GM18507 (cell line): ENCODE data around the gene RAMACL.
"Not testable (repeated sequence)": the region's sequence is repeated elsewhere in the genome, so short reads cannot be mapped to it uniquely, and the experiment has no call there.

Experiments used
- DNase-seq: peaks from one replicate; pipeline ENCODE4 v3.0.0; 2011; ENCODE audit warnings: low read depth; ENCODE audit not compliant: insufficient read length; ENCODE audit errors: extremely low spot score
- FAIRE-seq: peaks from 2 replicates; lab custom pipeline; 2011; peaks lifted over from hg19 to GRCh38; lab: Jason Lieb, UNC

Gene RAMACL

DNA sequence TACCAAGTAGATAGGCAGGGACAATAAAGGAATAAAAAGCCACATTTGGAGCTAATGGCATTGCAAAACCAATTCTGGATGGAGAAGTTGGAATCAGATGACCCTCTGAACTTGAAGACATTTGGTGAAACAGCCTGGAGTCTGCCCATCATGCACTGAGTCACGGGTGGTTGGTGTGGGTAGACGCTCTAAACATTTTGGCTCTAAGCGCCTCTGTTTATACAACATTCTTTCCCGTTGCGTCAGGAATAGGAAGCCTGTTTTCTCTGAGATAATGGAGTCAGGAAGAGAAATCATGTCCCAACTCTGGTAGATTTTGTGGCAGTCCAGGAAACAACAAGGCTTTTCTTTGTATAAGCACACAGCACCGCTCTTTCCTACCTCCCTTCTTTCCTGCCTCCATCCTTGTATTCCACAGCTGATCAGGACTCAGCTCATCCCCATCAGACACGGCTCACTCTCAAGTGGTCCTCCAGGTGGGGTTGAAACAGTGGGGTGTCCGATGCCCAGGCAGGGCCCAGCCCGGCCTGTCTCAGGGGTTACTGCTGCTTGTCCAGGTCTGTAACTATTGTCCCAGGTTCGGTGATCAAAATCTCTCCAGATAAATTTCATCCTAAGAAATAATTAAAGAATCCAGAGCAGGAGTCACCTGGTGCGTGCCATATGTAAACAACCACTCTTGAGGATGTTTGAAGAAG is 12.1 kb upstream of the RAMACL start:
- no peak for DNase-seq

DNA sequence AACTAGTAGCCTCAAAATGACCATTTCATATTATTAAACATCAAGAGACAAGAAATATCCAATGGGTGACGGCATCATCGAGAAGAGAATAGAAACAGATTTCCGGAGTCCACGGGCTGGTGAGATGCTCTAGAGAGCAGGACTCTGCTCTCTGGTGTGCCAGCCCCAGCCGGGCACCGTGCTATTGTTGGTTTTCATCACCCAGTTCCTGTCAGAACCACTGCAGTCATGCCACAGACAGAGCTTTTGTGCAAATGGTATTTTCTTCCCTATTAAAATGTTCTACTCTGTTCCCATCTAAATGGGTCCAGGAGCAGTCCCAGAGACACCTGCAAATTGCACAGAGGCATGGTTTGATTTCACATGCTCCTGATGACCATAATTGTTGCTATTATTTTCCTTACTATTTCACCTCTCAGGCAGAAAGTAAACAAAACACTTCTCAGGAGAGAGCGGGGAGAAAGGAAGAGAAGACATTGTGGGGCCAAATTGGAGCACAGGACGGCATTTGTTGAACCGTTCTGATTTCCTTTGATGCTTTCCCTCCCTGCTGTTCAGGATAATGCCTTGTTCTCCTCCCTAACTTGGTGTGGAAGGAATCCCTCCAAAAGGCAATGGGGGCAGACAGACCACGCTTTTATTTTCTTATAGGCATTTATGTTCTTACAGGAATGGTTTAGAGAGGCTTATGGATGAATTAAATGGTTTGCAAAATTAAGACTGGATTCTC is 11.4 kb upstream of the RAMACL start:
- FAIRE-seq (no peak), DNase-seq (no peak)

More for the DNA sequence above, 12.1 kb upstream of the RAMACL start:
- no peak for FAIRE-seq

DNA sequence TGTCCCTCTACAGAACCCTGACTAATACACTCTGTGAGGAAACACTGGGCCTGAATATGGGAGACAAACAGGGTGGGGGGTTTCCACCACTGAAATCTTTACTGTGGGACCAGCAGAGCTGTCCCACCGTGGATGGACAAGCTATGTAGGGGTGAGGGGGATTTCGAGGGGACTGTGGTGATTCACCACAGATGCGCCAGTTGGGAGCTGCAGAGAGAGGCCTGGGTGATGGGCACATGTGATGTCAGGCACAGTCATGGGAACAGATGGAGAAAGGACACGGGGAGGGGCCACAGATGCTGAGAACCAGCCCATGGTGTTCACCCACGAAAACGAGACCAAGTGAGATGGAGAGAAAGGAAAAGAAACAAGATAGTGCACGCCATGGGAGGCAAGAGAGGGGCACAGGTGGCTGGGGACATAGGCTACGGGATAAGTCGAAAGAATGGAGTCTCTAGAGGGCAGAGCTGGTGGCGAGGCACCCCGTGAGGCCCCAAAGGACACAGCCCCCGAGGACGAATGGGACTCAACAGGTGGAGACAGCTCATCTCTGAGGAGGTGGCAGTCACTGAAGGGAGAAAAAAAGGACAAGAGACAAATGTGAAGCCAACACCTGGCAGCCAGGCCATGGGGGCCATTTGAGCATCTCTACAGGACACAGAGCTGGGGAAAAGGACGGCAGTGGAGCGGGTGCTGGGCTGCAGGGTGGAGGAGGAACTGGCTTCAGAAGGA is 10.5 kb upstream of the RAMACL start:
- no peak for DNase-seq
- no peak for FAIRE-seq

DNA sequence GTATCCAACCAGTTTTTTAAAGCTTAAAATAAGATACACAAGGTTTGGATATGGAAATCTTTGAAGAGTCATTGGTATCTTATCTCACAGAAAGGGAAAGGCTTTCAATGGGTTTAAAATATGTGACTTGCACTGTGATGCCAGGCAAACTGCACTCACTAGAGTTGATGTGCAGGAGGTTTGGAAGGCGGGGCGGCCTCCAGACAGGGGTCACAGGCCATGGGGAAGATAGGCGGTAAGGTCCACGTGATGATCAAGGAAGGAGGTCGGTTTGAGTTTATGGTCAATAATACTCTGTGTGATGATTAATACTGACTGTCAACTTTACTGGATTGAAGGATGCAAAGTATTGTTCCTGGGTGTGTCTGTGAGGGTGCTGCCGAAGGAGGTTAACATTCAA is 9.5 kb upstream of the RAMACL start:
- FAIRE-seq: no peak
- DNase-seq: no peak

DNA sequence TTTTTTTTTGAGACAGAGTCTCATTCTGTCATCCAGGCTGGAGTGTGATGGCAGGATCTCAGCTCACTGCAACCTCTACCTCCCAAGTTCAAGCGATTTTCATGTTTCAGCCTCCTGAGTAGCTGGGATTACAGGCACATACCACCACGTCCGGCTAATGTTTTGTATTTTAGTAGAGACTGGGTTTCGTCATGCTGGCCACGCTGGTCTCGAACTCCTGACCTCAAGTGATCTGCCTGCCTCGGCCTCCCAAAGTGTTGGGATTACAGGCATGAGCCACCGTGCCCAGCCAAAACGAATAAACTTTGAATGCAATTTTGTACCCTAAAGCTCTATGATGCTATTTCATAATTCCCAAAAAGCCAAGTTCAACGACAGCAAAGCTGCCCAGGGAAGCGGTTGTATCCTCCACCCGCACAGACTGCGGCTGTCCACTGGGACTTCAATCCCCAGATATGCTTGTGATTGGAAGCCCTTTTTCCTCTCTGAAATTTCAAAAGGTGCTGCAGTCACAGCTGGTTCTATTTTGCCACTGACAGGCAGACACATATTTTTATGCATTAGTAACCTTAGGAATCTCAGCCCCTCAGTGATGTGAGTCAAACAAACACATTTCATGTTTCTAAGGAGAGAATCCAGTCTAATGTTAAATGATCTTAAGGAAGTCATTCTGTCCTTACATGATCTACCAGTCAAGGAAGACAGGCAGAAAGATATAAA is 8.7 kb upstream of the RAMACL start:
- DNase-seq (no peak), FAIRE-seq (no peak)

DNA sequence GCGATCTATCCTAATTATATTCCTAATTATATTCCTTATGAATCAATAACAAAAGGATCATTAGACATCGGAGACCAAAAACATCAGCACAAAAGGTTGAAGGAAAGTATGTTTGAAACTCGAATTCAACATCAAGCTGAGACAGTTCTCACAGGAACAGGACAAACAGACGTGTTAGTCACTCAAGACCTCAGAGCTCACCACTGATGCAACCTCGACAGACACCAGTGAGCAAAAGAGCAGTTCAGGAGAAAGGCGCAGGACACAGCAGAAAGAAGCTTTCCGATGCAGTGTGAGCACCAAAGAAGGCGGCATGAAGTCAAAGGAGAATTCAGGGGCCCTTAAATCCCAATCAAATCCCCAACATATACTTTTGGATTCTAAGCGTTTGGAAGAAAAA is 6.3 kb upstream of the RAMACL start:
- no peak for FAIRE-seq
- no peak for DNase-seq

DNA sequence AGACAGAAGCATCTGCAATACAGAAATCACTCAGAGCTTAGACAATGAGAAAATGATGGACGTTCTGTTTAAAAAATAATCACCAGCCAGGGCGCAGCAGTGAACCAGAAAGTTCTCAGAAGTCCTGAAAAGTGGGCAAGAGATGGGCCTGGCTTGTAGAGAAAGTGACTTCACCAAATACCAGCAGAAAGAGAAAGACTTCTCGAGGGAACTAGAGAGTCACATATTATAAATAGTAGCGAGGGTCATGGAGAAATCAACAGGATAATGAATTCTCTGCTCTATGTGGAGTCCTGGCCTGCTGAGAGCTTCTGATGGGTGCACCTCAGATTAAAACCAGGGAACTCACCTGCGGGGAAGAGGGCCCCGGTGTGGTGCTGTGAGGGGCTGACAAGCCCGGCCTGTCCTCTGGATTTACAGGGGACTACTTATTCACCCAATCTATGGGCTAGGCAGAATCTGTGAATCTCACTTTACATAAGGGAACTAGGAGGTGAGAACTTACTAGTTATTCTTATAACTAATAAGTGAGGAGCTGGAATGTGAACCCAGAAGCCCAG is 5.6 kb upstream of the RAMACL start:
- no peak for DNase-seq
- no peak for FAIRE-seq

DNA sequence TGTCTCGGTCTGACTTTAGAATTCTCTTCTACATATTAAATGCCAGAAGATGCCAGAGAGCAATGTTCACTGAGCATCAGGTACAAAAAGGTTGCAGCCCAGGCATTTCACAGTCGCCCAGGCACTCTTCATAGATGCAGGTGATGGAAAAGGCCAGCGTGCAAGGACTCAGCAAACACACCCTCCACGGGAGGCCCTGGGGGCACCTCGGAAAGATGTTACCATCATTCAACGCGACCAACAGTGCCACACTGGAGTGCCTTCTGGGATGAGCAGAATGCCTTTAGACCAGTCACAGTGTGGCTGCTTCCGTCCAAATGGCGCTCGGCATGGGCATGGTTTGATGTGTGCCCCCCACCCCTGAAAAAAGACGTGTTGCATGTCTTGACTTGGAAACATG is 4.5 kb upstream of the RAMACL start:
- no peak for DNase-seq
- FAIRE-seq: no peak

DNA sequence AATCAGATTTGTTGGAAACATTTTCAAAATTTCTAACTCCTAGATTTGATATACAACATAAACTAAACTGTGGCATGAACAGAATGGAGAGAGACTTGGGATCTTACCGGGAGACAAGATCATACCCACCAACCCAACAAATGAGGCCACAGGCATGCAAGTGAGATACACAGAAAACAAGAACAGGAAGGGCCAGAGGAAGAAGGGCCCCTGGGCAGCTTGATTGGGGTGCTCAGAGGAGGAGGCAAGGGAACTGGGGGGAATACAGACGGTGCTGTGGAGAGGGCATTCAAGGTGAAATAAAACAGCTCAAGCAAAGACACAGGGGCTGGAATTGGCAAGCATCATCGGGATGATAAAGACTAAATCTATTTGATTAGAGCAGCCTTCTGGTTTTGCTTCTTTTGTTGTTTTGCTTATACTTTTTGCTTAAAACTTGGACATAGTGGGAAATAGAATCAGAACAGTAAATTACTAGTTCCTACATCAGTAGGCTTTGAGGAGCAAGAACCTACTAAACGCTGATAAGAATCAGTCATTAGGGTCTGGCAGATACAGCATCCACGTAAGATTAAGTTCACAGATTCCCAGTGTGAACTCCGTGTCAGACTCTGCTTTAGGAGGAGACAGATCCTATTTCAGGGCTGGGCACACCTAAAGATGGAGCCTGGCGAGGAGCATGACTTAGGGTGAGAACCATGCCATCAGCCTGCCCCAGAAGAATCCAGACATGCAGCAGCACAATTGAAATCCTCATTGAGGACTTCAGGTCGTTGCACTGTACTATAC is 3.5 kb upstream of the RAMACL start:
- DNase-seq (no peak), FAIRE-seq (no peak)

DNA sequence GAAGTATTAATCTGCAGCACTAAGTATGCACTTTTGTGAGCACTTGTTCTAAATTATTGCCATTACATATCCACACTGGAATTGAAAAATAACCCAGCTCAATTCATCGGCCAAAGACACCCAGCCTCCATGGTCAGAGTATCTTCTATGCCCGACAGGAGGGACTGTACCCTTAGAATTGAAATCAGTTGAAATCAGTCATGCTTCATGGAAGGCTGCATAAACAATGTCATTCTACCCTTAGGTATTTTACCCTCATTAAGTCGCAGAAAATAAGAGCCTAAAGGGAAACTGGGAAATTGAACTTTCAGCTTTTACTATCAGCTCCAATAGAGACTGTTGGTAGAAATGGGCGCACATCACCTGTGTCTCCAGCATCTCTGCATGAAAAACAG is 2.9 kb upstream of the RAMACL start:
- FAIRE-seq: no peak
- no peak for DNase-seq

DNA sequence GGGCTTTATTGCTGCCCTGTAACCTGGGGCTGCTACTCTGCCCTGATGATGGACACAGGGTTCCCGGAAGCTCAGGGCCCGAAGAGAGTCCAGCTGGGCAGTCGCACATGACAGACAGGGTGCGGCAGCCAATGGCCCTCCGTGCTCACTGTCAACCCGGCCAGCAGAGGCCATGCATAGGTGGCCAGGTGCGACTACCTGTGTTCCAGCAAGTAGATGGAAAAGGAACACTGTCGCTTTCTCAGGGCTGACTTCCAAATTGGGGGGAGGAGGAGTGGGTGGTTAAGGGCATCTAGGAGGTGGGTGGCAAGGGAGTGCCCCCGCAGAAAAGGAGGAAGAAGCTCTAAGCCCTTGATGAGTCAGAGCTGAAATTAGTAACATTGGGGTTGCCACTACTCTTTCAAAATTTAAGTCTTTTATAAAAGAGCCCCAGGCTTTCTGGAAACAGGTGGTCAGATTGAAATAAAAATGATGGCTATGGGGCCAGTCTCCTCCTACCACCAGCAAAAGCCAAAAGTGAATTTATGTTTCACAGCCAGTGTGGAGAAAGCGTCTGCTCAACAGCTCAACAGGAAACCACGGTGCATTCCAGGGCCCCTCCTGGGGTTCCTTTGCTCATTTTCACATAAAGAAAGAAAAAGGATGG is 2.3 kb upstream of the RAMACL start:
- FAIRE-seq (peak; percentile 33), DNase-seq (peak; percentile 12)

DNA sequence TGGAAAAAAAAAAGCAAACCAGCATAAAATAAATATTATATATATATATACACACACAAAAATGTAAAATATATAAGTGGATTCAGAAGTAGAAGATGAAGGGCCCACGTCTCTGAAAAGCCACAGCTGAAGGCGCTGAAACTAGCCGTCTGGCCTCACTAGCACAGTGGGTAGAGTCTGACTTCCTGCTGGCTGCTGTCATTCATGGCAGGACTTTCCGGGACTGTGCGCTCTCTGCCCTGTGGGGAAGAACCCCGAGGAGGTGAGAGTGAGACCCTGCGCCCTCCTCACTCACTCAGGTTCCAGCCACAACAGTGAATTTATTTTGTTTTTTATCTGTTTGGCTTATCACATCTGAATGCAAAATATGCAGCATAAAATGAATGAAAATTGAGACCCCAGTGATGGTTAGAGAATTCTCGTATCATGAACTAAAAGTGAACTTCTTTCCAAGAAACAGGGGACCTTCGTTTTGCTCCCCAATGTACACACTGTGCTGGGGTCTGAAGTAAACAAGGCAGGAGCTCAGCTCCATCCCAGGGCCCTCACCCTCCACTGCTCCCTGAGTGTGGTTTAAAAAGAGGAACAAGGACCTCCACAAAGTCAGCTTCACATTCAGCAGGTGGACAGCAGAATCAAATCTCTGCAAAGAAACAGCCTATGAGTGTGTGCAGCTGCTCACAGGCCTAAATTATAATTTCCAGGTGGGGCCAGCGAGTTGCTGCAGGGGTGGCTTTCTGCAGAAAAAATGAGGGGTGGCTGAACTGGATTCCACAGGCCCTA is 1.3 kb upstream of the RAMACL start:
- FAIRE-seq (peak; percentile 74), DNase-seq (peak; percentile 53)

DNA sequence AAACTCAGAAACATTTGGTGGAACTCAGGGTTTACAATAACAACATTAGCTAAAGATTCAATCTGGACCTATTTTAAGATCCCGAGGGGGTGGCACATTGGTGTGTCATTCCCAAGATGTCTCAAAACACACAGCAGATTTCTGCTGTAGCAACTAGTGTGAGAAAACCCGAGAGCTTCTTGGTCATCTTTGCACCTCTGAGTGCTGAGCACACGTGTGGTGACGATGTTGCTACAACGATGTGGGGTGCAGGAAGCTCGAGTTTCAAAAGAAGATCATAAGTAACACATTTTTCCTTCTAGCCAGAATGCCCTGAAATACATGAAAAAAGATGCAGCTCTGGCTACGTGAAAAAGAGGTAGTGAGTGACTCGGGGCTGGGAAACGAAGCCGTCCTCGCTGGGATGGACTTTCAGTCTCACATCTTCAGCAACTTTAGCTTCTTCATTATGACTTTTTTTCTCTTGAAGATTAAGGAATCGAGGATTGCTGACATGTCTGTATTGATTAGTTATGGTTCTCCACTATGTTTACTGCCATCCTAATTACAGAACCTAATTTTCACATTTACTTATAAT is 1.5 kb downstream of the RAMACL start:
- DNase-seq: no peak
- no peak for FAIRE-seq

DNA sequence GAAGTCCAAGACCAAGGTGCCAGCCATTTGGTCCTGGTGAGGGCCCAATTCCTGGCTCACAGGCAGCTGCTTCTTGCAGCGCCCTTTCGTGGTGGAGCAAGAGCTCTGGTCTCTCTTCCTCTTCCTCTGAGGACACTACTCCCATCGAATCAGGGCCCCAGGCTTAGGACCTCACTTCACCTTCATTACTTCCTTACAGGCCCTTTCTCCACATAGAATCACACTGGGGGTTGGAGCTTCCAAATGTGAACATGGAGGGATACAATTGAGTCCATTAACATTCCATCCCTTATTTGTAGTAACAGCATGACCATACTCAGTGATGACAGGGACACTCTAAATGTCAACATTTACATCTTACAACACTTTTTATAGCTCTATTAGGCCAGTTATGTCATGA is 2.3 kb downstream of the RAMACL start:
- FAIRE-seq: no peak
- DNase-seq: no peak

DNA sequence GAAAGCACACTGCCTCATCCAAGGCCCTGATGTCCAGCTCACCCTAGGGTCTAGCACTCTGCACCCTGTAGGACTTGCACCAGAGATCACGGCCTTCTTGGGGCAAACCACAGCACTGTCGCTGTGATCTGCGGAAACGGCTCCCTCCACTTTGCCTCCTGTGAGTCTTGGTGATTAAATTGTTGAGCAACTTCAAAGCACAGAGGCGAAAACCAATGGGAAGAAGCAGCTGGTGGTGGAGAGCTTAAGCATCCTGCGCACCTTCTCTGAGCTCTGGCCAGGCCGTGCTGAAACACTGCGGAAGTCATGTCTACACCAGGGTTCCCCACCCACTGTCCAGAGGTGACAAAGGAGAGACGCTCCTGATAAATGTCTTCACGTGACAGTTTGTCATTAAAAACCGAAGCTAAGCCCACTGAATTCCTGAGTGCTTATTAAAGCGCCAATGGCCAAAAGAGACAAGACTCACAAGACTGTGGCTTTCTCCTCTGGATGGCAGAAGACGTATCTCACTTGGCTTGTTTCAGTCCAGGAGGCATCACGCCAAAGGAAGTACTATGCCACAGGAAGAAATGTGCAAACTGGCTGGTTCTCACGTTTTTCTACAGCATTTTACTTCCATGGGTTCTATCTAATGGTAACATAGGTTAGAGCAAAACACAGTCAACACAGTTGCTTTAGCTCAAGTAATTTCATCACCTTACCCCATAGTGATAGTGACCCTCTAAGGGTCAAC is 3.1 kb downstream of the RAMACL start:
- FAIRE-seq: no peak
- DNase-seq: no peak

DNA sequence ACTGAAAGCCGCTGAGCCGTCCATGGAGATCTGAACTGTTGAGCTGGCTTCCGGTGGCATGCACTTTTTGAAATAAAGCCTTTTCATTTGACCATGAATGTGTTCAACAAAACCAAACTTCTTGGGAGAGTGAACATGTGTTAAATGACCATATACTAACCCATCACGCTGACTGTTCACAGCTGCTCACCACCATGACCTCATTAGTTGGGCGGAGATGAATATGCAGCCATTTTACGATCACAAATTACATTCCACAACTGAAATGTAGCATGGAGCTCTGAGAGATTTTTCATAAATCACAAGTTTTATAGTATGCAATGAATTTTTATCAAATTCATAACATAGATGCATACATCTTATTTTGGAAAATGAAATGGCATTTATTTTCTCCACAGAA is 4.2 kb downstream of the RAMACL start:
- no peak for DNase-seq
- no peak for FAIRE-seq

DNA sequence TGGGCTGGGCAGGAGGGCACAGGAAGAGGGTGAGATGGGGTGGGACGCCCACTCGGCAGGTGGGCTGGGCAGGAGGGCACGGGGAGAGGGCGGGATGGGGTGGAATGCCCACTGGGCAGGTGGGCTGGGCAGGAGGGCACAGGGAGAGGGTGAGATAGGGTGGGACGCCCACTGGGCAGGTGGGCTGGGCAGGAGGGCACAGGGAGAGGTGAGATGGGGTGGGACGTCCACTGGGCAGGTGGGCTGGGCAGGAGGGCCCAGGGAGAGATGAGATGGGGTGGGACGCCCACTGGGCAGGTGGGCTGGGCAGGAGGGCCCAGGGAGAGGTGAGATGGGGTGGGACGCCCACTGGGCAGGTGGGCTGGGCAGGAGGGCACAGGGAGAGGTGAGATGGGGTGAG is 4.7 kb downstream of the RAMACL start:
- DNase-seq, FAIRE-seq: not testable (repeated sequence)
